ENCODE measurements around the gene MPI. TPM values are rescaled to one million over a fixed set of nuclear protein-coding genes. Genes with fewer than 3 reads are reported as not detected.
"Not testable (repeated sequence)": the region's sequence is repeated elsewhere in the genome, so short reads cannot be mapped to it uniquely, and the experiment has no call there.

MPI gene
- total RNA-seq, 1 donor, result 48.3 TPM

- DNase-seq (ENCODE audit: low read depth), result peak; percentile 37
- no peak for TF ChIP-seq CTCF (IDR thresholded peaks at IDR 0.05; ENCODE audit: insufficient read depth, low read length)
These were observed 406 bp upstream of the MPI start for GRCh38 chr15:74889390-74889882.

GRCh38 chr15:74890665-74890960 is 771 bp downstream of the MPI start:
- no peak for DNase-seq (ENCODE audit: low read depth)
- TF ChIP-seq CTCF (IDR thresholded peaks at IDR 0.05; ENCODE audit: insufficient read depth, low read length), result no peak
- H3K4me3 ChIP-seq (ENCODE audit: low read depth, low read length), result peak overlapping the region; percentile 95

More at GRCh38 chr15:74889390-74889882, 406 bp upstream of the MPI start:
- H3K4me3 ChIP-seq (ENCODE audit: low read depth, low read length), result peak overlapping the region; percentile 95

- DNase-seq (ENCODE audit: low read depth), result no peak
- TF ChIP-seq CTCF (IDR thresholded peaks at IDR 0.05; ENCODE audit: insufficient read depth, low read length), result no peak
- no peak overlapping the region for H3K4me3 ChIP-seq (ENCODE audit: low read depth, low read length)
These were observed 1.6 kb downstream of the MPI start for GRCh38 chr15:74891469-74891868.

- no peak for DNase-seq (ENCODE audit: low read depth)
- no peak for TF ChIP-seq CTCF (IDR thresholded peaks at IDR 0.05; ENCODE audit: insufficient read depth, low read length)
- H3K4me3 ChIP-seq (ENCODE audit: low read depth, low read length), result no peak overlapping the region
These were observed 2.5 kb downstream of the MPI start for GRCh38 chr15:74892313-74892712.

- no peak for DNase-seq (ENCODE audit: low read depth)
- TF ChIP-seq CTCF (IDR thresholded peaks at IDR 0.05; ENCODE audit: insufficient read depth, low read length), result no peak
- no peak overlapping the region for H3K4me3 ChIP-seq (ENCODE audit: low read depth, low read length)
These were observed 3.1 kb downstream of the MPI start for GRCh38 chr15:74892931-74893330.

GRCh38 chr15:74893627-74894026 is 3.8 kb downstream of the MPI start:
- no peak for TF ChIP-seq CTCF (IDR thresholded peaks at IDR 0.05; ENCODE audit: insufficient read depth, low read length)
- DNase-seq (ENCODE audit: low read depth), result no peak
- no peak overlapping the region for H3K4me3 ChIP-seq (ENCODE audit: low read depth, low read length)

- not testable (repeated sequence) for H3K4me3 ChIP-seq (ENCODE audit: low read depth, low read length); DNase-seq (ENCODE audit: low read depth)
These were observed 4.5 kb downstream of the MPI start for GRCh38 chr15:74894383-74894782.

All from fibroblast of the aortic adventitia (primary cell).